ENCODE data around the gene ADSL. TPM values are rescaled to one million over a fixed set of nuclear protein-coding genes. Genes with fewer than 3 reads are reported as not detected.
A peak's percentile ranks its signal among the peaks of the same experiment; 100 is the strongest.

ADSL gene
- total RNA-seq, 4 donors from 2014 or later = 81.0 to 101 (median 87.2) TPM

DNA sequence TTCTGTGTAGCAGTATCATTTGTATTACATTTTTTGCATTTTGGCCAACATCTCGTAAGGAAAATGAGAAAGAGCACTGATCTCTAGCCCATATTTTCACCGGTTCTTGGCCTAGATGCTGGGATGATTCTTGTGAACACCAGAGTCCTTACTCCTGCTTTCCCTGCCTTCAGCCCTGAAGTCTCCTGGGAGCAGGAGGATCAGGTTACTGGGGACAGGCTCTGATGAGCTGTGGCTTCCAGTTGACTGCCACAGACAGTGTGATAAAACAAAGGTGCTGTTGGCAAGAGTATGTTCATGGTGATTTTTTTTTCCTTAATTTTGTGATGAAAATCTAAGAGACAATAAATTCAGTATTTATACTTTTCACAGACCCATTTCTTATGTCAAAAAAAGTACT, 34.2 kb upstream of the ADSL start:
- H3K27me3 ChIP-seq = no peaks in the 10 kb centered on the region
- H3K4me3 ChIP-seq = no peak overlapping the region
- ATAC-seq = no peak
- 67 to 86% methylated on average over 1 to 2 of the region's 2 CpGs for WGBS, 2 donors (ENCODE audit: low coverage in 1 of 2)
- H3K9me3 ChIP-seq = no peaks in the 10 kb centered on the region
- peak overlapping the region; percentile 40 to 81 (median 64) for H3K27ac ChIP-seq
- peaks cover 13 to 52% (median 31%) of the 10 kb centered on the region in 3 donors for H3K4me1 ChIP-seq
- peaks cover 6 to 83% of the 10 kb centered on the region in 2 donors for H3K36me3 ChIP-seq
- TF ChIP-seq POLR2A (IDR thresholded peaks at IDR 0.05) = no peak
- TF ChIP-seq POLR2AphosphoS5 (IDR thresholded peaks at IDR 0.05) = no peak
- TF ChIP-seq CTCF (IDR thresholded peaks at IDR 0.05) = no peak
- TF ChIP-seq EP300 (IDR thresholded peaks at IDR 0.05) = no peak

DNA sequence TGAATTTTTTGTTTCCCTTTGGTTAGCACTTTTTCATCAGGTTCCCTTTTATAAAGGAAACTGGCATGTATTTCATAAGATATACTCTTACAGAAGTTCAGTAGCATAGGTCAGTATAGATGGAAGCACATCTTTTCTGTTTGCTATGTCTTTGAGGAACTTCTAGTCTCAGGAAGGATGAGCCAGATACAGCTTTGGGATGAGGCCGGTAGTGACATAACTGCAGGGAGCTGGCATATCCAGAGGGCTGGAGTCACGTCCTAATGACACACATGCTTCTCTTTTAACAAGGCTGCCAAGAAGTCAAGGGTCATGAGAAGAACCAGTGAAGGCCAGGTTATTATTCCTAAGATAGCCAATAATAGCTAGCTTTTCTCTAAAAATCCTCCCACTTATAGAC, 33.3 kb upstream of the ADSL start:
- TF ChIP-seq POLR2AphosphoS5 (IDR thresholded peaks at IDR 0.05) (no peak), CTCF (IDR thresholded peaks at IDR 0.05) (no peak)
- H3K27ac ChIP-seq = peak overlapping the region in 2 of 4 donors; percentile 77 to 81
- H3K4me3 ChIP-seq = no peak overlapping the region
- H3K4me1 ChIP-seq = peaks cover 12 to 42% (median 24%) of the 10 kb centered on the region in 3 donors
- no peaks in the 10 kb centered on the region for H3K9me3 ChIP-seq
- H3K36me3 ChIP-seq = peaks cover 6 to 84% of the 10 kb centered on the region in 2 donors
- no peaks in the 10 kb centered on the region for H3K27me3 ChIP-seq
- no peak for ATAC-seq
- WGBS, 2 donors (ENCODE audit: low coverage in 1 of 2) = 32 to 48% methylated on average over 2 of the region's 2 CpGs

DNA sequence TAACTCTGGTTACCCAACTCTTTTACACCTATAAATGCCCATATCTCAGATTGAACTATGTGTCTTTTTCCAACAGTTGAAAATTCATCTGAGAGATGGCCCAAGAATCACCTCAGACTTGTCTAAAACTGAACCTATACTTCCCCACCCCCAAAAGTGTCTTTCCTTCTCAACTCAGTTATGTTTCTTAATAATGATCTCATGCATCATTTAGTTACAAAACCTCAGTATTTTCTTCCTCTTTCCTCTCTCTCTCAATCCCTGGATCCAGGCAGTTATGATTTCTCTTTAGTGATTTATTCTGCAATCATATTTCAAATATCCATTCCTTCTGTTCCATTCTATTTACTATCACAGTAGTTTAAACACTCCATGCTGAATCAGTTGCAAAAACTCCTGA, 32.3 kb upstream of the ADSL start:
- no peak for TF ChIP-seq CTCF (IDR thresholded peaks at IDR 0.05)
- TF ChIP-seq POLR2A (IDR thresholded peaks at IDR 0.05) = no peak
- TF ChIP-seq POLR2AphosphoS5 (IDR thresholded peaks at IDR 0.05) = no peak
- no peak for TF ChIP-seq EP300 (IDR thresholded peaks at IDR 0.05)
- no peak for ATAC-seq
- peaks cover 6 to 85% of the 10 kb centered on the region in 2 donors for H3K36me3 ChIP-seq
- no peaks in the 10 kb centered on the region for H3K9me3 ChIP-seq
- H3K27me3 ChIP-seq = no peaks in the 10 kb centered on the region
- H3K4me1 ChIP-seq = peaks cover 9 to 32% (median 14%) of the 10 kb centered on the region in 3 donors
- no peak overlapping the region for H3K4me3 ChIP-seq
- no peak overlapping the region for H3K27ac ChIP-seq

- Histone ChIP-seq H3K27me3 (no peaks in the 10 kb centered on the region), H3K9me3 (no peaks in the 10 kb centered on the region), H3K36me3 (peaks cover 0 to 96% of the 10 kb centered on the region in 2 donors), H3K4me1 (peaks cover 0 to 16% (median 4%) of the 10 kb centered on the region in 3 donors), H3K4me3 (no peak overlapping the region), H3K27ac (no peak overlapping the region)
- ATAC-seq = no peak
- TF ChIP-seq POLR2AphosphoS5 (IDR thresholded peaks at IDR 0.05) (no peak), EP300 (IDR thresholded peaks at IDR 0.05) (no peak), CTCF (IDR thresholded peaks at IDR 0.05) (no peak), POLR2A (IDR thresholded peaks at IDR 0.05) (no peak)
Observed at GRCh38 chr22:40320687-40321086, 25.6 kb upstream of the ADSL start.

DNA sequence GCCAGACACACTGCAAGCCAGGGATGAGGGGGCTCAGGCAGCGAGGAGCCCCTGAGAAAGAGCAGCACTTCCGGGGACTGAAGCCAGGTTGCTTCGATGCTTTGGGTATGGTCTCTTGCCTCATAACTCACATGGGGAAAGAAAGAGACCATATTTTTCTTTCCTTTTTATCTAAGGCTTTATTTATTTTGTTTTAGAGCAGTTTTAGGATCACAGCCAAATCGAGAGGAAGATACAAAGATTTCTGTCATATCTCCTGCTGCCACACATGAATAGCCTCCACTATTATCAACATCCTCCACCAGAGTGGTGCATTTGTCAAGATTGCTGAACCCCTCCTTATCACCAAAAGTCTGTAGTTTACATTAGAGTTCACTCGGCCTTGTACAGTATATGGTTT, 24.3 kb upstream of the ADSL start:
- Histone ChIP-seq H3K36me3 (peaks cover 0 to 83% of the 10 kb centered on the region in 2 donors), H3K4me3 (no peak overlapping the region), H3K27ac (peak overlapping the region in 1 of 4 donors; percentile 15), H3K9me3 (no peaks in the 10 kb centered on the region), H3K4me1 (peaks cover 0 to 21% (median 4%) of the 10 kb centered on the region in 3 donors), H3K27me3 (no peaks in the 10 kb centered on the region)
- TF ChIP-seq POLR2AphosphoS5 (IDR thresholded peaks at IDR 0.05) (no peak), CTCF (IDR thresholded peaks at IDR 0.05) (no peak), EP300 (IDR thresholded peaks at IDR 0.05) (no peak), POLR2A (IDR thresholded peaks at IDR 0.05) (no peak)
- no peak for ATAC-seq
- WGBS, 2 donors (ENCODE audit: low coverage in 1 of 2) = 17 to 55% methylated on average over 2 to 5 of the region's 5 CpGs
